Activated CD4-positive, alpha-beta T cell treated with anti-CD3 and anti-CD28 coated beads, Interleukin-2, Interleukin-6, amounts not matched to agents 100 ng/mL and 50 ng/mL, durations not matched to agents 16 hours and 8 hours (primary cell): ENCODE results near the gene POM121.
"Not testable (repeated sequence)": the region's sequence is repeated elsewhere in the genome, so short reads cannot be mapped to it uniquely, and the experiment has no call there.

ENCODE experiments used
- DNase-seq: peaks from one replicate; pipeline ENCODE4 v3.0.0-alpha.2; 2020

POM121 gene

GRCh38 chr7:72950432-72950831 lies 25.5 kb downstream of the POM121 start:
- not testable (repeated sequence) for DNase-seq

- DNase-seq = not testable (repeated sequence)
Observed at GRCh38 chr7:72953901-72954562, 29.1 kb downstream of the POM121 start.

DNA sequence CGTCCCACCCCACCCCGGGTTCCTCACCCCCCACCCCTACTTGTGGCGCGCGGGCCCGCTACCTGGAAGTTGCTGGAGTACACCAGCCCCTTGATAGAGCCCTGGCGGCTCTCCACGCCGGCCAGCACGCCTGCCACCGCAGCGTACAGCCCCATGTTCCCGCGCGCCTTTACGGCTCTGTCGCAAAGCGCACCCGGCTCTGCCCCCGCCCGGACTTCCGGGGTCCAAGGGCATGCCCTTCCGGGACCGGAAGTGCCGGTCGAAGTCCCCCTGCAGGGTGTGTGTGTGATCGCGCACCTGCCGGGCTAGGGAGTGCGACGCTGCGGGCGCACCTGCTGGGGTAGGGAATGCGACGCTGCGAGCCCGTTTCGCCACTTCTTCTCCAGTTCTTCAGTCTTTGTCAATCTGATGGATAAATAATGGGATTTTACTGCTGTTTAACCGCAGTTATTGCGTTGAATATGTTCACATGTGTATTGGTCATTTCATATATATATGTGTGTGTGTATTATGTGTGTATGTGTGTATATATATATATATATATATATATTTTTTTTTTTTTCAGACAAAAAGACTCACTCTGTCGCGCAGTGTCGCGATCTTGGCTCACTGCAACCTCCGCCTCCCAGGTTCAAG lies 29.8 kb downstream of the POM121 start:
- not testable (repeated sequence) for DNase-seq

DNA sequence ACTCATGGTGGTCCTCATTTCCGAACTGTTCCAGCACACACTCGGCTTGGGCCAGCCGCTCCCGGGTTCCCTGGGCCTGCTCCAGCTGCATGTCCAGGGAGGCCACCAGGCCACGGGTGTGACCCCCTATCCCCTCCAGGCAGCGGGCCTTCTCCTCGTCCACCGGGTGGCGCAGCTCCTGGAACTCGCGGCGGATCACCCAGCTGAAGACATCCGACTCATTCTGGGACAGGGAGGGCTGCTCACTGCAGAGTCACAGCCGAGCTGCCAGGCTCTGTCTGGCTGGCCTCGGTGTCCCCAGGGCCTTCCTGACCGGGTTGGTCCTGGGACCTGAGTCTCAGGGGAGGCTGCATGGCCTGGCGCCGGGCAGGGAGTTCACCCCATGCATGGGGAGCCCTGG lies 35.1 kb downstream of the POM121 start:
- not testable (repeated sequence) for DNase-seq

GRCh38 chr7:72960626-72961345 lies 35.9 kb downstream of the POM121 start:
- not testable (repeated sequence) for DNase-seq

GRCh38 chr7:72961346-72961650 lies 36.4 kb downstream of the POM121 start:
- not testable (repeated sequence) for DNase-seq

DNA sequence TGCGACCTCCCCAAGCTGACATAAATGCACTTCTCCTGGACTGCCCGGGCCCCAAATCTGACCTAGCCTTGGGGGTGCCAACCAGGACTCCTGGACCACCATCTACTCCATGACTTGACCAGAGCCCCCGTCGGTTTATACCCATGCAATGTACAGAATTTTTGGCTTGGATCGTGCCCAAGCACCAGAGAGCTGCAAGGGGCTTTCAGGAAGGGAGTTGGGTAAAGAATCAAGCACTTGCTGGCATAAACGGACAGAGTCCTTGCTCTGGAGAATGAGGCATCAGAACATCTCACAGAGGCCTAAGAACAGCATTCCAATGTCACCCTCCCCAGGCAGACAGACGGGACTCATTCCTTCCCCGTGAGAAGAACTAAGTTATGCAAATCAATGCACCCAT lies 38.2 kb downstream of the POM121 start:
- DNase-seq = not testable (repeated sequence)

- not testable (repeated sequence) for DNase-seq
Observed at GRCh38 chr7:72965186-72965975, 40.5 kb downstream of the POM121 start.

DNA sequence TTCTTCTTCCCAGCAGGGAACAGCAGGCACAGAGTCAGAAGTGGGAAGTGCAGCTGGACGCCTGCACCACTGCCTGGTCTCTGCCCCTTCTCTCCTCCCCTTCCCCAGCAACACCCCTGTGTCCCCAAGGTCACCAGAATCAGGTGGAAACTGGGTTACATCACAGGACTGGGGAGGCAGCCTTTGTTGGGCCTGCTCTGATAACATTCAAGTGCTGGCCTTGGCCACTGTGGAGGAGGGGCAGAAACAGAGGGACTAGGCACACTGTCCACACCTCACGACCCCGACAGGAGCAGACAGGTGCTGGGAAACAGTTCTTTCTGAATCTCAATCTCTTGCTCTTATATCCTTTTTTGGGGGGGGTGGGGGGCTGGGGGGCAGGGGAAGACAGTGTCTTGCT lies 42.0 kb downstream of the POM121 start:
- DNase-seq = not testable (repeated sequence)

DNA sequence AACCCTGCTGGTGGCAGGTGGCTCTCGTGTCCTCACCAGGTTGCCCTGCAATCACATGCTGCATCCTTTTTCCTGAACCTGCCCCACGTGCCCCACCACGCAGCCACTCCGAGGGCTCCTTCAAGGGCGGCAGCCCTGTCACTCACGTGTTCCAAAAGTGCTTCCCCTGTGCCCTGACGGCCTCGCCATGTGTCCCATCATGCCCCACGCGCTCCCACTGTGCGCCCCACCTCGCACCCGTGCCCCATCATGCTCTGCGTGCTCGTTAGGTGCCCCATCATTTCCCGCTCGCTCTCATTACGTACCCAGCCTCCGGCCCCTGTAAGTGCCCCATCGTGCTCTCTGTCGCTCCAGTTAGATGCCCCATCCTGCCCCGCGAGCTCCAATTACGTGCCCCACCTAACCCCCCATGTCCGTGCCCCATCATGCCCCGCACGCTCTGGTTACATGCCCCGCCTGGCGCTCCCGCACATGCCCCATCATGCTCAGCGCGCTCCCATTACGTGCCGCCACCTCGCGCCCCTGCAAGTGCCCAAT lies 44.2 kb downstream of the POM121 start, which contains the start of gene TRIM74:
Gene TRIM74 (minus strand): TSS at position 487 of the 537 bp plus-strand sequence. CDS start 3,309 bp downstream, outside the sequence.
- not testable (repeated sequence) for DNase-seq

DNA sequence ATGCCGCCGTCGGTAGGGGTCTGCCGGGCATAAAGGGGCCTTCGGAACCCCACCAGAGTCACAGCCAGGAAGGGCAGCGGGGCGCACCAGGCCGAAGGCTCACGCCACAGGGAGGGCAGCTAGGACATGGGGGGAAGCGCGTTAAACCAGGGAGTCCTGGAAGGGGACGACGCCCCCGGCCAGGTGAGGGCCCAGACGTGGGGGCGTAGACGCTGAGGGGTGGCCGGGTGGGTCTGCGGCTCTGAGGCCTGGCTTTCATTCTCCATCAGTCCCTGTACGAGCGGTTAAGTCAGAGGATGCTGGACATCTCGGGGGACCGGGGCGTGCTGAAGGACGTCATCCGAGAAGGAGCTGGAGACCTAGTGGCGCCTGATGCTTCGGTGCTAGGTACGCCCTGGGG lies 44.8 kb downstream of the POM121 start:
- DNase-seq = not testable (repeated sequence)

- DNase-seq = not testable (repeated sequence)
Observed at GRCh38 chr7:72971505-72971904, 46.6 kb downstream of the POM121 start.

DNA sequence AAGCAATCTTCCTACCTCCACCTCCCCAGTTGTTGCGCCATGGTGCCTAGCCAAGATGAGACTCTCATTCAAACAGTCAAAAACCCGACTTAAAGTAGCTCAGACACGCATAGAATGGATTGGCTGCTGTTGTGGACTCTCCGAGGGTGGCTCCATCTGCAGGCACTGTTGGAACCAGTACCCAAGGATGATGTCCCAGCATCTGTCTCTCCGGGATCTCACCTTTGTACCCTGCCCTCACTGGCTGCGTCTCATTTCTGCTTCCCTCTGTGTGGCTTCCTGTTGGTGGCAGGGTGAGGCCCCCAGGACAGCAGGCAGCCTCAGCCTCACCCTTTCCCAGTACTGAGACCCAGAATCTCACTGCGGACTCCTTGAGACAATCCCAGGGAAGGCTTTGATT lies 49.9 kb downstream of the POM121 start:
- DNase-seq = not testable (repeated sequence)

DNA sequence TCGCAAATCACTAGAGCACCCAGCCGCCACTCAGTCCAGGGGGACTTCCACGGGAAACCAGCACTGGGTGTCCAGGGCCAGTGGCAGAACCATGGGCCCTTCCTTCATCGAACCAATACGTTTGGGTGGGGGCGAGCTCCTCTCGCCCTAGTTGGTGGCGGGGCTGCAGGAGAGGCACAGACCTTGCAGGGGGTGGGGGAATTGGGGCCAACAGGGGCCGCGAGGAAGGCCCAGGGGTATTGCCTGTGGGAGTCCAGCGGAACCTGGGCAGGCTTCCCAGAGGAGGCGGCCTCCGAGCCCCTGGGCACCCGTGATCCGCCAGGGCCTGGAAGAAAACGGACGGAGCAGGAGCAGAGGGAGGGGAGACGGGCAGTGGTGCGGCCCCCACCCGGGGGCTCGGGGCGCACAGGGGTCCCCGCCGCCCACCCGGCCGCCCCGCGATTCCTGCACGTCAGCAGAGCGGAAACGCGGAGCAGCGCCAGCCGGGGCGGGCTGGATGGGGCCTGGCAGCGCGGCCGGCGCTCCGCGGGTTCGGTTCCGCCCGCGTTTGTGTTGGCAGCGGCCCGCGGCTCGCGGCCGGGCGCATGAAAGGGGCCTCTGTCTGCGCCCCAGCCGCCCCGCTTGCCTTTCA lies 50.9 kb downstream of the POM121 start:
- DNase-seq = not testable (repeated sequence)

GRCh38 chr7:72976434-72976833 lies 51.5 kb downstream of the POM121 start:
- not testable (repeated sequence) for DNase-seq

DNA sequence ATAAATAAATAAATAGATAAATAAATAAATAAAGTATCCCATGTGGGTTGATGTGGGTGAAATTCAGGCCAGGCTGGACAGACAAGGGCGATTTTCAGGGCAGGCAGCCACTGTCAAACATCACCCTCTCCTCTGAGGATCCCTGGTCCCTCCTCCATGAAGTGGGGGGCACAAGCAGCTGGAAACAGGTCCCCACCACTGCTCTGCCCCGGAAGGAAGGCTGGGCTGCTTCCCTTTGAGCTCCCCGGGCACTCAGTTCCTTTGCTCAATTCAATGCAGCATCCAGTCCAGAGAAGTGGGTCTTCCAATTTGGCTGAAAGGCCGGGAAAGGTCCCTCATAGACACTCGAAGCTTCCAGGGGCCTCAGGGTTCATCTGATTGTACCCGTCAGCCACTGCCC lies 55.5 kb downstream of the POM121 start:
- DNase-seq = not testable (repeated sequence)

DNA sequence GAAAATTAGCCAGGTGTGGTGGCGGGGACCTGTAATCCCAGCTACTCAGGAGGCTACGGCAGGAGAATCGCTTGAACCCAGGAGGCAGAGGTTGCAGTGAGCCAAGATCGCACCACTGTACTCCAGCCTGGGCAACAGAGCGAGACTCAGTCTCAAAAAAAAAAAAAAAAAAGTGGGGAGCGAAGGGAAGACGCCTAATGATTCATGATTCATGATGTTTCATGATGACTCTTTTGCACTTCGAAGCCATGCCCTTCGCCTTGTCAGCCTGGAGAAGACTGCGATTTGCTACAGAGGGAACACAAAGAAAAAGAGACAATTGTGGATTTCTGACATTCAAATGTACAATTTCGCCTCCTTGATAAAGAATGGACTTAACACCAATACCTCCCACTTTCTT lies 57.2 kb downstream of the POM121 start:
- DNase-seq = not testable (repeated sequence)

- DNase-seq = not testable (repeated sequence)
Observed at GRCh38 chr7:72990146-72990913, 65.4 kb downstream of the POM121 start.

GRCh38 chr7:72995484-72995883 lies 70.6 kb downstream of the POM121 start:
- not testable (repeated sequence) for DNase-seq

- DNase-seq = not testable (repeated sequence)
Observed at GRCh38 chr7:72997447-72997846, 72.6 kb downstream of the POM121 start.

DNA sequence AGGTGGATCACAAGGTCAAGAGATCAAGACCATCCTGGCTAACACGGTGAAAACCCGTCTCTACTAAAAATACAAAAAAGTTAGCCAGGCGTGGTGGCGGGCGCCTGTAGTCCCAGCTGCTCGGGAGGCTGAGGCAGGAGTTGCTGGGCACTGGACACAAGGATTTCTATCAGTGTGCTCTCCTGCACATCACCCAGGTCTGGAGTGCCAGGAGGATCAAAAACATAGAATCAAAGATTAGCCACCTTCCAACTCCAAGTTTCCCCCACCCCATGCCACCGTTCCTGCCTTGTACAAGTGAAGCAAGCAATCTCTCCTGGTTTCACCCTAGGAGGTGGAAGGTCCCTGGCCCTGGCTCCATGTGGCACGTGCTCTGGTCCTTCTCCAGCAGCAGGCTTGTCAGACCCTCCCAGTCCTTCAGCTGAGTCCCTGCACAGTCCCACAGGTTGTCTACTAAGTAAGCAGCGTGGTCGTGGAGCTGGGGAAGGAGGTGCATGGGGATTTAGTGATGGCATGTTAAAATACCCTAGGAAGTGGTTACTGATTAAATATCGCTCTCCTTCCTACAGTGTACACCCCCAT lies 73.1 kb downstream of the POM121 start:
- DNase-seq = not testable (repeated sequence)
